NCI-H748 (cell line): Measurements from ENCODE around the gene RUNDC1.

Source experiments
- DNase-seq: peaks from one replicate; lab custom pipeline; 2025; ENCODE audit not compliant: unreplicated experiment; lab: John Stamatoyannopoulos, UW

Gene RUNDC1

GRCh38 chr17:43039646-43040045, 59.3 kb downstream of the RUNDC1 start:
- DNase-seq = no peak

GRCh38 chr17:43040655-43041054, 60.3 kb downstream of the RUNDC1 start:
- no peak for DNase-seq

- DNase-seq = no peak
These were observed 61.8 kb downstream of the RUNDC1 start for GRCh38 chr17:43042025-43042628.
